ENCODE measurements around the gene CALM1.

GRCh38 chr14:90388437-90388836 lies 8.4 kb upstream of the CALM1 start:
- TF ChIP-seq POLR2AphosphoS5 (IDR thresholded peaks at IDR 0.05) (no peak), CTCF (IDR thresholded peaks at IDR 0.05; ENCODE audit: poor library complexity, severe bottlenecking) (no peak), SMC3 (conservative IDR thresholded peaks at IDR 0.05; ENCODE audit: poor library complexity) (no peak), MXI1 (conservative IDR thresholded peaks at IDR 0.05; ENCODE audit: poor library complexity, severe bottlenecking) (no peak), EP300 (conservative IDR thresholded peaks at IDR 0.05; ENCODE audit: poor library complexity, severe bottlenecking) (no peak), RAD21 (conservative IDR thresholded peaks at IDR 0.05) (no peak), EZH2 (IDR thresholded peaks at IDR 0.05; ENCODE audit: borderline replicate concordance, insufficient read depth, low read length, poor library complexity, severe bottlenecking) (no peak)

Data from neural cell (in vitro differentiated cells).